ENCODE data around the gene NDEL1.

The NDEL1 gene

GRCh38 chr17:8417806-8418205 lies 17.9 kb upstream of the NDEL1 start:
- no peak for FAIRE-seq

- no peak for FAIRE-seq
Observed at GRCh38 chr17:8418471-8418870, 17.2 kb upstream of the NDEL1 start.

GRCh38 chr17:8419305-8419704 lies 16.4 kb upstream of the NDEL1 start:
- no peak for FAIRE-seq

GRCh38 chr17:8420041-8420934 lies 15.4 kb upstream of the NDEL1 start:
- no peak for FAIRE-seq

GRCh38 chr17:8421571-8421970 lies 14.1 kb upstream of the NDEL1 start:
- no peak for FAIRE-seq

- FAIRE-seq = no peak
Observed at GRCh38 chr17:8426094-8426720, 9.5 kb upstream of the NDEL1 start.

GRCh38 chr17:8426802-8427201 lies 8.9 kb upstream of the NDEL1 start:
- FAIRE-seq = no peak

GRCh38 chr17:8430966-8431365 lies 4.7 kb upstream of the NDEL1 start:
- no peak for FAIRE-seq

- FAIRE-seq = no peak
Observed at GRCh38 chr17:8436169-8436843, 622 bp downstream of the NDEL1 start.

- FAIRE-seq = no peak
Observed at GRCh38 chr17:8436844-8437171, 1.1 kb downstream of the NDEL1 start.

GRCh38 chr17:8438441-8438840 lies 2.8 kb downstream of the NDEL1 start:
- no peak for FAIRE-seq

GRCh38 chr17:8439681-8440080 lies 4.0 kb downstream of the NDEL1 start:
- no peak for FAIRE-seq

GRCh38 chr17:8441690-8442089 lies 6.0 kb downstream of the NDEL1 start:
- no peak for FAIRE-seq

GRCh38 chr17:8442310-8442709 lies 6.6 kb downstream of the NDEL1 start:
- FAIRE-seq = no peak

- no peak for FAIRE-seq
Observed at GRCh38 chr17:8443756-8444155, 8.1 kb downstream of the NDEL1 start.

GRCh38 chr17:8444494-8444893 lies 8.8 kb downstream of the NDEL1 start:
- FAIRE-seq = no peak

- FAIRE-seq = no peak
Observed at GRCh38 chr17:8445536-8445935, 9.9 kb downstream of the NDEL1 start.

GRCh38 chr17:8447799-8448198 lies 12.1 kb downstream of the NDEL1 start:
- no peak for FAIRE-seq

- no peak for FAIRE-seq
Observed at GRCh38 chr17:8448310-8448709, 12.6 kb downstream of the NDEL1 start.

GRCh38 chr17:8451933-8452614 lies 16.4 kb downstream of the NDEL1 start:
- no peak for FAIRE-seq

GRCh38 chr17:8453326-8453725 lies 17.6 kb downstream of the NDEL1 start:
- FAIRE-seq = no peak

GRCh38 chr17:8455665-8456209 lies 20.1 kb downstream of the NDEL1 start:
- no peak for FAIRE-seq

GRCh38 chr17:8458128-8458527 lies 22.4 kb downstream of the NDEL1 start:
- FAIRE-seq = no peak
